Endothelial cell of umbilical vein (primary cell): ENCODE data around the gene IQCH. TPM values are rescaled to one million over a fixed set of nuclear protein-coding genes. Genes with fewer than 3 reads are reported as not detected.

Source experiments
- BruUV-seq: library from RNA; stranded (reverse); fragments of 400-500 nt; replicated peaks from 2 replicates; lab custom pipeline; 2021; lab: Mats Ljungman, UMichigan
- CTCF ChIA-PET: fragments of 300-600, 350-600 bp; sonication (Branson Sonifier 250); formaldehyde crosslinking; loops from one replicate; lab custom pipeline; 2021; ENCODE audit warnings: antibody characterized with exemption, inconsistent platforms; lab: Charles Lee
- POLR2A ChIA-PET: fragments of 300-600, 350-600 bp; sonication (Branson Sonifier 250); formaldehyde crosslinking; loops from one replicate; lab custom pipeline; 2021; ENCODE audit warnings: antibody characterized with exemption, inconsistent platforms; lab: Charles Lee
- DNase-seq: peaks from one replicate; pipeline ENCODE4 v3.0.0-alpha.2; 2011; ENCODE audit warnings: low read depth, low spot score
- FAIRE-seq: peaks from 2 replicates; lab custom pipeline; 2011; peaks lifted over from hg19 to GRCh38; lab: Jason Lieb, UNC
- H2AFZ ChIP-seq: 2 replicates; pipeline ENCODE4 v1.6.0; 2012; ENCODE audit warnings: low read depth, low read length, control low read depth, inconsistent platforms
- H3K27ac ChIP-seq: 2 replicates; pipeline ENCODE4 v1.5.1; 2011; ENCODE audit warnings: low read depth, mild to moderate bottlenecking, control low read depth, low read length, moderate library complexity; ENCODE audit not compliant: insufficient read depth
- H3K27me3 ChIP-seq, 2 experiments: 2 replicates each; pipeline versions ENCODE4 v1.6.0 to v1.6.1; 2011; ENCODE audit warnings: low read length in 2 of 2, mixed read lengths in 1 of 2; ENCODE audit not compliant: control insufficient read depth in 2 of 2, insufficient read depth in 2 of 2
- H3K36me3 ChIP-seq, 2 experiments: 2 replicates in 1 of 2; 3 replicates in 1 of 2; pipeline ENCODE4 v1.5.1; 2011; ENCODE audit warnings: low read length in 2 of 2, mild to moderate bottlenecking in 1 of 2, moderate library complexity in 1 of 2; ENCODE audit not compliant: control insufficient read depth in 2 of 2, insufficient read depth in 2 of 2; ENCODE audit errors: extremely low read depth in 1 of 2
- H3K4me1 ChIP-seq: 3 replicates; pipeline ENCODE4 v1.5.1; 2011; ENCODE audit warnings: mild to moderate bottlenecking, low read length; ENCODE audit not compliant: control insufficient read depth, insufficient read depth; ENCODE audit errors: extremely low read depth
- H3K4me2 ChIP-seq: 2 replicates; pipeline ENCODE4 v1.6.1; 2011; ENCODE audit warnings: low read length, control low read depth, mixed read lengths; ENCODE audit not compliant: insufficient read depth
- H3K4me3 ChIP-seq, 3 experiments: fragments of 200-600 bp in 1 of 3; sonication (generic), shearing (Covaris generic) in 1 of 3; replicated peaks in 1 of 3; 2 replicates each; pipeline ENCODE4 v1.5.1; 2011 to 2016; ENCODE audit warnings: control low read depth in 3 of 3, low read length in 3 of 3, mild to moderate bottlenecking in 2 of 3, inconsistent platforms in 1 of 3, low read depth in 1 of 3, moderate library complexity in 1 of 3; ENCODE audit not compliant: insufficient read depth in 1 of 3
- H3K79me2 ChIP-seq: 2 replicates; pipeline ENCODE4 v1.6.0; 2012; ENCODE audit warnings: low read length, inconsistent platforms; ENCODE audit not compliant: control insufficient read depth, insufficient read depth
- H3K9ac ChIP-seq: replicated peaks from 2 replicates; pipeline ENCODE3; 2011; ENCODE audit warnings: low read length, control low read depth; ENCODE audit not compliant: insufficient read depth; ENCODE audit errors: extremely low read depth
- H3K9me1 ChIP-seq: replicated peaks from 3 replicates; pipeline ENCODE4 v1.6.0; 2011; ENCODE audit warnings: mild to moderate bottlenecking, low read length; ENCODE audit not compliant: control insufficient read depth, insufficient read depth; ENCODE audit errors: extremely low read depth
- H3K9me3 ChIP-seq: replicated peaks from 2 replicates; pipeline ENCODE4 v1.5.1; 2012; ENCODE audit warnings: low read length, inconsistent platforms; ENCODE audit not compliant: control insufficient read depth, insufficient read depth
- H4K20me1 ChIP-seq: replicated peaks from 2 replicates; pipeline ENCODE3; 2011; ENCODE audit warnings: mild to moderate bottlenecking, low read length; ENCODE audit not compliant: control insufficient read depth, insufficient read depth; ENCODE audit errors: extremely low read depth
- CTCF ChIP-seq, 2 donors: IDR thresholded peaks; 1 replicate in 1 of 2; 2 replicates in 1 of 2; pipeline ENCODE4 v1.5.1; 2011; ENCODE audit warnings: low read length in 2 of 2, mild to moderate bottlenecking in 2 of 2, moderate library complexity in 2 of 2, control low read depth in 1 of 2, inconsistent platforms in 1 of 2, low read depth in 1 of 2; ENCODE audit not compliant: insufficient read depth in 1 of 2; ENCODE audit errors: extremely low read depth in 1 of 2
- EZH2 ChIP-seq: IDR thresholded peaks from 2 replicates; pipeline ENCODE4 v1.6.1; 2012; ENCODE audit warnings: borderline replicate concordance, low read depth, mild to moderate bottlenecking, moderate library complexity, low read length, inconsistent platforms; ENCODE audit not compliant: severe bottlenecking
- FOS ChIP-seq: IDR thresholded peaks from 2 replicates; pipeline ENCODE4 v1.6.1; 2011; ENCODE audit warnings: mild to moderate bottlenecking, low read length, moderate library complexity, borderline replicate concordance; ENCODE audit not compliant: insufficient read depth
- GATA2 ChIP-seq: IDR thresholded peaks from 2 replicates; pipeline ENCODE4 v1.7.0; 2011; ENCODE audit warnings: low read depth, mild to moderate bottlenecking, moderate library complexity, mixed read lengths, low read length; ENCODE audit not compliant: insufficient read length, insufficient read depth
- JUN ChIP-seq: IDR thresholded peaks from 2 replicates; pipeline ENCODE4 v1.6.1; 2011; ENCODE audit warnings: borderline replicate concordance, low read depth; ENCODE audit not compliant: insufficient read length, insufficient read depth
- MAX ChIP-seq: IDR thresholded peaks from 2 replicates; pipeline ENCODE4 v1.6.1; 2011; ENCODE audit not compliant: insufficient read depth, insufficient read length
- MYC ChIP-seq: IDR thresholded peaks from one replicate; pipeline ENCODE4 v1.6.1; 2011; ENCODE audit warnings: mild to moderate bottlenecking, low read depth, low read length
- POLR2A ChIP-seq: IDR thresholded peaks from 2 replicates; pipeline ENCODE4 v1.6.1; 2012; ENCODE audit warnings: low read depth, mild to moderate bottlenecking, control low read depth, low read length
- POLR2AphosphoS5 ChIP-seq: IDR thresholded peaks from 2 replicates; pipeline ENCODE4 v1.6.1; 2012; ENCODE audit warnings: low read depth, mild to moderate bottlenecking, control low read depth, low read length, moderate library complexity; ENCODE audit not compliant: insufficient read depth
- dilution Hi-C: fragments of 300-500 bp; cut with MboI; formaldehyde crosslinking; loops from one replicate; pipeline ENCODE4 v1.15.0; 2019; ENCODE audit warnings: low sequenced_read_pairs; ENCODE audit not compliant: extremely low pct_ligation_motif_present
- intact Hi-C: fragments of 100-400 bp; cut with micrococcal nuclease; formaldehyde crosslinking; loops from one replicate; pipeline ENCODE4 v1.10.0; 2022
- polyA plus RNA-seq, 4 experiments: library from polyadenylated mRNA; depleted of rRNA in 3 of 4; stranded (reverse) in 3 of 4; unstranded in 1 of 4; fragments of >200 nt; gene quantifications; 2 replicates each; pipeline versions ENCODE4 v1.2.1 to v1.2.3, GENCODE V29; 2011 to 2012; ENCODE audit warnings: missing spikeins in 1 of 4
- total RNA-seq: library from RNA; stranded (reverse); gene quantifications from 2 replicates; pipeline ENCODE4 v1.2.3, GENCODE V29; 2021

IQCH gene
- total and polyA plus RNA-seq, 2 donors (not counting 3 experiments of a cell fraction or from before 2014, with no cell fraction given) = 0.29 to 0.51 TPM

- H2AFZ ChIP-seq = no peak overlapping the region
- no peak overlapping the region for H3K4me2 ChIP-seq
- dilution Hi-C loops (no loop called here), intact Hi-C loops (no loop called here)
- ChIA-PET POLR2A (no interaction called here), CTCF (interaction anchor here (5.7 kb wide), 1 partner anchor 375 kb away, joined by 111 read pairs; no protein-coding TSS in a partner anchor)
- no peaks in the 10 kb centered on the region for H3K36me3 ChIP-seq
- H4K20me1 ChIP-seq = no peaks in the 10 kb centered on the region
- no TSS peak for BruUV-seq
- peaks cover 2 to 4% of the 10 kb centered on the region in 2 experiments for H3K27me3 ChIP-seq
- no peaks in the 10 kb centered on the region for H3K4me1 ChIP-seq
- TF ChIP-seq POLR2A (no peak), FOS (no peak), JUN (no peak), EZH2 (no peak), GATA2 (no peak), MYC (no peak), POLR2AphosphoS5 (no peak), CTCF (IDR thresholded peaks at IDR 0.05; ENCODE audit: extremely low read depth in 1 of 2, insufficient read depth in 1 of 2, low read depth in 1 of 2, low read length in 2 of 2) (no peak), MAX (no peak)
- H3K9me3 ChIP-seq = no peaks in the 10 kb centered on the region
- FAIRE-seq (no peak), DNase-seq (no peak)
- no peak overlapping the region for H3K4me3 ChIP-seq
- no peaks in the 10 kb centered on the region for H3K9me1 ChIP-seq
- no peak overlapping the region for H3K27ac ChIP-seq
- no peak overlapping the region for H3K9ac ChIP-seq
- H3K79me2 ChIP-seq = no peaks in the 10 kb centered on the region
Measured at GRCh38 chr15:67460521-67460920, 205.9 kb downstream of the IQCH start.
